ENCODE measurements around the gene CYB561.

DNA sequence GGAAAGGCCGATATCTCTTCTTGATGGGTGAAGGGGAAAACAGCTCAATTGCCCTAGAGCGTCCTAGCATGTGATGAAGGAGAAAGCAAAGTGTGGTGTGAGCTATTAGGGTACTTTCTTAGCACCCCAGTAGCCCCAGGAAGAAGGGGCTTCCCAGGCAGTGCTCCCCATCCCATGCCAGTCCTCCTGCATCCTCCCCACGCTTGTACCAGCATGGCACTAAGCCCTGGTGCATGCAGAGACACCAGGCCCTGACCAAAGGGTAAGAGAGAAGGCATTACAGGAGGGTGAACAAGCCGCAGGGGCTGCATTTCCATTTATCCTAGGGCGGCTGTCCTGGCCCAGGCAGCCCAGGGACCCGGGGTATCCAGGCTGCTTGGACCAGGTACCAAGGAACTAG is 3.1 kb downstream of the CYB561 start:
- TF ChIP-seq POLR2AphosphoS5 (IDR thresholded peaks at IDR 0.05; ENCODE audit: low read depth, low read length) (no peak), TAF1 (IDR thresholded peaks at IDR 0.05; ENCODE audit: borderline replicate concordance, insufficient read depth, low read length) (no peak), SIN3A (IDR thresholded peaks at IDR 0.05; ENCODE audit: borderline replicate concordance, insufficient read depth, low read length) (no peak)
- TF ChIP-seq, protein P1, sequence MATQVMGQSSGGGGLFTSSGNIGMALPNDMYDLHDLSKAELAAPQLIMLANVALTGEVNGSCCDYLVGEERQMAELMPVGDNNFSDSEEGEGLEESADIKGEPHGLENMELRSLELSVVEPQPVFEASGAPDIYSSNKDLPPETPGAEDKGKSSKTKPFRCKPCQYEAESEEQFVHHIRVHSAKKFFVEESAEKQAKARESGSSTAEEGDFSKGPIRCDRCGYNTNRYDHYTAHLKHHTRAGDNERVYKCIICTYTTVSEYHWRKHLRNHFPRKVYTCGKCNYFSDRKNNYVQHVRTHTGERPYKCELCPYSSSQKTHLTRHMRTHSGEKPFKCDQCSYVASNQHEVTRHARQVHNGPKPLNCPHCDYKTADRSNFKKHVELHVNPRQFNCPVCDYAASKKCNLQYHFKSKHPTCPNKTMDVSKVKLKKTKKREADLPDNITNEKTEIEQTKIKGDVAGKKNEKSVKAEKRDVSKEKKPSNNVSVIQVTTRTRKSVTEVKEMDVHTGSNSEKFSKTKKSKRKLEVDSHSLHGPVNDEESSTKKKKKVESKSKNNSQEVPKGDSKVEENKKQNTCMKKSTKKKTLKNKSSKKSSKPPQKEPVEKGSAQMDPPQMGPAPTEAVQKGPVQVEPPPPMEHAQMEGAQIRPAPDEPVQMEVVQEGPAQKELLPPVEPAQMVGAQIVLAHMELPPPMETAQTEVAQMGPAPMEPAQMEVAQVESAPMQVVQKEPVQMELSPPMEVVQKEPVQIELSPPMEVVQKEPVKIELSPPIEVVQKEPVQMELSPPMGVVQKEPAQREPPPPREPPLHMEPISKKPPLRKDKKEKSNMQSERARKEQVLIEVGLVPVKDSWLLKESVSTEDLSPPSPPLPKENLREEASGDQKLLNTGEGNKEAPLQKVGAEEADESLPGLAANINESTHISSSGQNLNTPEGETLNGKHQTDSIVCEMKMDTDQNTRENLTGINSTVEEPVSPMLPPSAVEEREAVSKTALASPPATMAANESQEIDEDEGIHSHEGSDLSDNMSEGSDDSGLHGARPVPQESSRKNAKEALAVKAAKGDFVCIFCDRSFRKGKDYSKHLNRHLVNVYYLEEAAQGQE (IDR thresholded peaks at IDR 0.05; ENCODE audit: insufficient read depth in 1 of 2, low read depth in 2 of 2, low read length in 2 of 2): no peak
